ENCODE data around the gene NXPH3. TPM values are rescaled to one million over a fixed set of nuclear protein-coding genes. Genes with fewer than 3 reads are reported as not detected.

The NXPH3 gene
- total RNA-seq, 1 donor from 2014 or later = not detected

- Histone ChIP-seq H3K4me3 (ENCODE audit: low read depth, low read length) (no peak overlapping the region), H3K27me3 (ENCODE audit: control insufficient read depth, insufficient read depth, low read length) (peaks cover 11% of the 10 kb centered on the region), H3K36me3 (ENCODE audit: control insufficient read depth, insufficient read depth, low read length) (no peaks in the 10 kb centered on the region)
- DNase-seq (ENCODE audit: low read depth) = no peak
- TF ChIP-seq CTCF (IDR thresholded peaks at IDR 0.05; ENCODE audit: insufficient read depth, low read length, poor library complexity, severe bottlenecking) = no peak
These were observed 30.5 kb upstream of the NXPH3 start for GRCh38 chr17:49545007-49545660.

GRCh38 chr17:49545806-49546545 lies 29.7 kb upstream of the NXPH3 start:
- peaks cover 13% of the 10 kb centered on the region for H3K27me3 ChIP-seq (ENCODE audit: control insufficient read depth, insufficient read depth, low read length)
- no peak for DNase-seq (ENCODE audit: low read depth)
- TF ChIP-seq CTCF (IDR thresholded peaks at IDR 0.05; ENCODE audit: insufficient read depth, low read length, poor library complexity, severe bottlenecking) = no peak
- no peaks in the 10 kb centered on the region for H3K36me3 ChIP-seq (ENCODE audit: control insufficient read depth, insufficient read depth, low read length)
- no peak overlapping the region for H3K4me3 ChIP-seq (ENCODE audit: low read depth, low read length)

- TF ChIP-seq CTCF (IDR thresholded peaks at IDR 0.05; ENCODE audit: insufficient read depth, low read length, poor library complexity, severe bottlenecking) = no peak
- Histone ChIP-seq H3K4me3 (ENCODE audit: low read depth, low read length) (no peak overlapping the region), H3K27me3 (ENCODE audit: control insufficient read depth, insufficient read depth, low read length) (peaks cover 13% of the 10 kb centered on the region), H3K36me3 (ENCODE audit: control insufficient read depth, insufficient read depth, low read length) (no peaks in the 10 kb centered on the region)
- DNase-seq (ENCODE audit: low read depth) = no peak
These were observed 28.8 kb upstream of the NXPH3 start for GRCh38 chr17:49546546-49547535.

GRCh38 chr17:49547566-49547965 lies 28.1 kb upstream of the NXPH3 start:
- TF ChIP-seq CTCF (IDR thresholded peaks at IDR 0.05; ENCODE audit: insufficient read depth, low read length, poor library complexity, severe bottlenecking) = no peak
- Histone ChIP-seq H3K27me3 (ENCODE audit: control insufficient read depth, insufficient read depth, low read length) (peaks cover 13% of the 10 kb centered on the region), H3K4me3 (ENCODE audit: low read depth, low read length) (no peak overlapping the region), H3K36me3 (ENCODE audit: control insufficient read depth, insufficient read depth, low read length) (no peaks in the 10 kb centered on the region)
- no peak for DNase-seq (ENCODE audit: low read depth)

- no peak for DNase-seq (ENCODE audit: low read depth)
- H3K4me3 ChIP-seq (ENCODE audit: low read depth, low read length) = no peak overlapping the region
- no peaks in the 10 kb centered on the region for H3K36me3 ChIP-seq (ENCODE audit: control insufficient read depth, insufficient read depth, low read length)
- TF ChIP-seq CTCF (IDR thresholded peaks at IDR 0.05; ENCODE audit: insufficient read depth, low read length, poor library complexity, severe bottlenecking) = no peak
- peaks cover 13% of the 10 kb centered on the region for H3K27me3 ChIP-seq (ENCODE audit: control insufficient read depth, insufficient read depth, low read length)
These were observed 27.6 kb upstream of the NXPH3 start for GRCh38 chr17:49548051-49548505.
